ENCODE results near the gene LRRC8A. TPM values are rescaled to one million over a fixed set of nuclear protein-coding genes. Genes with fewer than 3 reads are reported as not detected.

LRRC8A gene
- total and polyA plus RNA-seq, 2 of the 4 experiments (the other 2 are of a cell fraction): 42.8 to 60.9 TPM

DNA sequence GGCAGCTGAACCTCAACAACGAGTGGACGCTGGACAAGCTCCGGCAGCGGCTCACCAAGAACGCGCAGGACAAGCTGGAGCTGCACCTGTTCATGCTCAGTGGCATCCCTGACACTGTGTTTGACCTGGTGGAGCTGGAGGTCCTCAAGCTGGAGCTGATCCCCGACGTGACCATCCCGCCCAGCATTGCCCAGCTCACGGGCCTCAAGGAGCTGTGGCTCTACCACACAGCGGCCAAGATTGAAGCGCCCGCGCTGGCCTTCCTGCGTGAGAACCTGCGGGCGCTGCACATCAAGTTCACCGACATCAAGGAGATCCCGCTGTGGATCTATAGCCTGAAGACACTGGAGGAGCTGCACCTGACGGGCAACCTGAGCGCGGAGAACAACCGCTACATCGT is 26.4 kb downstream of the LRRC8A start:
- BruUV-seq (replicated peaks): no TSS peak
- intact Hi-C loops (cut with micrococcal nuclease) (no loop called here), dilution Hi-C loops (cut with HindIII; ENCODE audit: low sequenced_read_pairs, unreplicated experiment) (no loop called here), in situ Hi-C loops (cut with MboI; ENCODE audit: low sequenced_read_pairs) (no loop called here)
- H2BK120ac ChIP-seq (ENCODE audit: low read depth, low read length): no peak overlapping the region
- no peak overlapping the region for H2BK20ac ChIP-seq (ENCODE audit: low read depth, low read length)
- no peak overlapping the region for H3K27ac ChIP-seq (ENCODE audit: insufficient read depth, low read length)
- peaks cover 27% of the 10 kb centered on the region for H3K4me1 ChIP-seq (ENCODE audit: control insufficient read depth, insufficient read depth, low read length)
- no peak overlapping the region for H4K8ac ChIP-seq (ENCODE audit: low read depth in 2 of 2, low read length in 2 of 2)
- ChIA-PET CTCF (interaction anchor here (0.7 kb wide), 1 partner anchor 27 kb away, joined by 3 read pairs; no protein-coding TSS in a partner anchor), POLR2A (ENCODE audit: unreplicated experiment) (no interaction called here)
- peaks cover 38% of the 10 kb centered on the region for H3K36me3 ChIP-seq (ENCODE audit: control insufficient read depth, insufficient read depth, low read length)
- no peak overlapping the region for H4K91ac ChIP-seq (ENCODE audit: insufficient read depth, low read depth, low read length)
- H3K4ac ChIP-seq (ENCODE audit: low read depth, low read length): no peak overlapping the region
- no peak overlapping the region for H3K23ac ChIP-seq (ENCODE audit: low read depth, low read length)
- no peak overlapping the region for H4K5ac ChIP-seq (ENCODE audit: low read depth, low read length)
- no peak overlapping the region for H2BK15ac ChIP-seq (ENCODE audit: low read depth, low read length)
- H3K4me3 ChIP-seq (ENCODE audit: insufficient read depth, low read depth, low read length): no peak overlapping the region
- H3K9me3 ChIP-seq (ENCODE audit: control insufficient read depth, insufficient read depth, low read length): no peaks in the 10 kb centered on the region
- H3K14ac ChIP-seq (replicated peaks; ENCODE audit: low read depth, low read length): no peak overlapping the region
- H2AK5ac ChIP-seq (ENCODE audit: low read depth, low read length): no peak overlapping the region
- H3K18ac ChIP-seq (ENCODE audit: low read depth, low read length): no peak overlapping the region
- WGBS, 2 experiments (ENCODE audit: extremely low coverage in 2 of 2, insufficient read length in 1 of 2): 98% methylated on average over 17 of the region's 24 CpGs; no CpG with 5 or more reads in 1 of the 2 experiments
- no peak overlapping the region for H2AK9ac ChIP-seq (replicated peaks; ENCODE audit: low read depth, low read length, poor library complexity)
- peaks cover 28 to 87% of the 10 kb centered on the region in 2 experiments; a peak in 3 of 4 replicates for H3K79me1 ChIP-seq (ENCODE audit: low read depth in 1 of 2, low read length in 2 of 2)
- no peak overlapping the region for H2BK5ac ChIP-seq (ENCODE audit: low read depth, low read length, poor library complexity, severe bottlenecking)
- H3K9ac ChIP-seq (ENCODE audit: low read depth, low read length): no peak overlapping the region
- H3K56ac ChIP-seq (ENCODE audit: extremely low read depth, insufficient read depth, low read length): no peak overlapping the region
- H4K20me1 ChIP-seq (ENCODE audit: insufficient read depth, low read length): no peaks in the 10 kb centered on the region; the same call in none of the 2 replicates
- H3K4me2 ChIP-seq (ENCODE audit: low read depth, low read length): no peak overlapping the region
- H3K27me3 ChIP-seq (ENCODE audit: control insufficient read depth, insufficient read depth, low read length): no peaks in the 10 kb centered on the region
- no peak for DNase-seq
- peaks cover 26% of the 10 kb centered on the region for H3K9me1 ChIP-seq (ENCODE audit: insufficient read depth, low read length)
- no peak overlapping the region for H2AFZ ChIP-seq (replicated peaks; ENCODE audit: low read length, poor library complexity)
- no peak for TF ChIP-seq RCOR1 (IDR thresholded peaks at IDR 0.05; ENCODE audit: insufficient replicate concordance, low read length)
- TF ChIP-seq SMC3 (IDR thresholded peaks at IDR 0.05; ENCODE audit: low read depth, low read length): no peak
- TF ChIP-seq FOS (IDR thresholded peaks at IDR 0.05; ENCODE audit: low read depth, low read length): no peak
- TF ChIP-seq, protein P1, sequence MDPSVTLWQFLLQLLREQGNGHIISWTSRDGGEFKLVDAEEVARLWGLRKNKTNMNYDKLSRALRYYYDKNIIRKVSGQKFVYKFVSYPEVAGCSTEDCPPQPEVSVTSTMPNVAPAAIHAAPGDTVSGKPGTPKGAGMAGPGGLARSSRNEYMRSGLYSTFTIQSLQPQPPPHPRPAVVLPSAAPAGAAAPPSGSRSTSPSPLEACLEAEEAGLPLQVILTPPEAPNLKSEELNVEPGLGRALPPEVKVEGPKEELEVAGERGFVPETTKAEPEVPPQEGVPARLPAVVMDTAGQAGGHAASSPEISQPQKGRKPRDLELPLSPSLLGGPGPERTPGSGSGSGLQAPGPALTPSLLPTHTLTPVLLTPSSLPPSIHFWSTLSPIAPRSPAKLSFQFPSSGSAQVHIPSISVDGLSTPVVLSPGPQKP (IDR thresholded peaks at IDR 0.05; ENCODE audit: borderline replicate concordance, low read depth, low read length): no peak
- TF ChIP-seq NFE2L2 (IDR thresholded peaks at IDR 0.05; ENCODE audit: low read depth, low read length): no peak
- no peak for TF ChIP-seq BHLHE40 (IDR thresholded peaks at IDR 0.05; ENCODE audit: low read depth, low read length)
- TF ChIP-seq RAD21 (IDR thresholded peaks at IDR 0.05; ENCODE audit: low read length): no peak
- TF ChIP-seq MAFK (IDR thresholded peaks at IDR 0.05; ENCODE audit: low read depth, low read length): no peak
- no peak for TF ChIP-seq MAZ (IDR thresholded peaks at IDR 0.05; ENCODE audit: borderline replicate concordance, low read depth, low read length)
- TF ChIP-seq, protein P2, sequence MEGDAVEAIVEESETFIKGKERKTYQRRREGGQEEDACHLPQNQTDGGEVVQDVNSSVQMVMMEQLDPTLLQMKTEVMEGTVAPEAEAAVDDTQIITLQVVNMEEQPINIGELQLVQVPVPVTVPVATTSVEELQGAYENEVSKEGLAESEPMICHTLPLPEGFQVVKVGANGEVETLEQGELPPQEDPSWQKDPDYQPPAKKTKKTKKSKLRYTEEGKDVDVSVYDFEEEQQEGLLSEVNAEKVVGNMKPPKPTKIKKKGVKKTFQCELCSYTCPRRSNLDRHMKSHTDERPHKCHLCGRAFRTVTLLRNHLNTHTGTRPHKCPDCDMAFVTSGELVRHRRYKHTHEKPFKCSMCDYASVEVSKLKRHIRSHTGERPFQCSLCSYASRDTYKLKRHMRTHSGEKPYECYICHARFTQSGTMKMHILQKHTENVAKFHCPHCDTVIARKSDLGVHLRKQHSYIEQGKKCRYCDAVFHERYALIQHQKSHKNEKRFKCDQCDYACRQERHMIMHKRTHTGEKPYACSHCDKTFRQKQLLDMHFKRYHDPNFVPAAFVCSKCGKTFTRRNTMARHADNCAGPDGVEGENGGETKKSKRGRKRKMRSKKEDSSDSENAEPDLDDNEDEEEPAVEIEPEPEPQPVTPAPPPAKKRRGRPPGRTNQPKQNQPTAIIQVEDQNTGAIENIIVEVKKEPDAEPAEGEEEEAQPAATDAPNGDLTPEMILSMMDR (conservative IDR thresholded peaks at IDR 0.05; ENCODE audit: low read depth, low read length): no peak
- no peak for ATAC-seq (ENCODE audit: low read depth)
